WTC11 (cell line): Measurements from ENCODE around the gene GPR62. TPM values are rescaled to one million over a fixed set of nuclear protein-coding genes. Genes with fewer than 3 reads are reported as not detected.
A peak's percentile ranks its signal among the peaks of the same experiment; 100 is the strongest.
"Not testable (repeated sequence)": the region's sequence is repeated elsewhere in the genome, so short reads cannot be mapped to it uniquely, and the experiment has no call there.

ENCODE experiments used
- ATAC-seq: fragments of 200-7000 bp; cut with Tn5 transposase; 2 replicates; pipeline ENCODE4 v1.10.0; 2021; ENCODE audit warnings: mild to moderate bottlenecking, moderate library complexity
- CTCF ChIA-PET: fragments of 300-600 bp; sonication (Branson Sonifier 250); formaldehyde crosslinking; loops from one replicate; lab custom pipeline; 2021; ENCODE audit warnings: antibody characterized with exemption; lab: Charles Lee
- POLR2A ChIA-PET: fragments of 350-600 bp; sonication (Branson Sonifier 250); formaldehyde crosslinking; loops from one replicate; lab custom pipeline; 2021; ENCODE audit warnings: antibody characterized with exemption; lab: Charles Lee
- DNase-seq: peaks from one replicate; pipeline ENCODE4 v3.0.0; 2021; ENCODE audit warnings: low spot score
- H3K27ac Mint-ChIP-seq: 2 replicates; pipeline ENCODE4 v1.8.0; 2021; ENCODE audit warnings: mixed read lengths
- H3K27me3 Mint-ChIP-seq: 2 replicates; pipeline ENCODE4 v1.8.0; 2021; ENCODE audit warnings: low read depth, mild to moderate bottlenecking, moderate library complexity, mixed read lengths
- H3K36me3 Mint-ChIP-seq: 2 replicates; pipeline ENCODE4 v1.8.0; 2021; ENCODE audit warnings: mixed read lengths
- H3K4me1 Mint-ChIP-seq: 2 replicates; pipeline ENCODE4 v1.8.0; 2022; ENCODE audit warnings: mixed read lengths
- H3K4me3 Mint-ChIP-seq: 2 replicates; pipeline ENCODE4 v1.8.0; 2021; ENCODE audit warnings: mild to moderate bottlenecking, moderate library complexity, mixed read lengths
- H3K9me3 Mint-ChIP-seq: 2 replicates; pipeline ENCODE4 v1.8.0; 2021; ENCODE audit warnings: mixed read lengths
- ARID4B ChIP-seq: sonication (generic); formaldehyde crosslinking; IDR thresholded peaks from 2 replicates; pipeline ENCODE4 v1.8.0; 2023; ENCODE audit warnings: missing genetic modification reagents, mild to moderate bottlenecking, borderline replicate concordance
- ESRRA ChIP-seq: sonication (generic); formaldehyde crosslinking; IDR thresholded peaks from 2 replicates; pipeline ENCODE4 v1.8.1; 2022; ENCODE audit warnings: mild to moderate bottlenecking, missing genetic modification reagents, borderline replicate concordance
- HMGA2 ChIP-seq: fragments of 250-450 bp; sonication (Bioruptor Pico); IDR thresholded peaks from 2 replicates; pipeline ENCODE4 v1.4.0; 2021; ENCODE audit warnings: mild to moderate bottlenecking, moderate library complexity
- IRF1 ChIP-seq: sonication (generic); formaldehyde crosslinking; IDR thresholded peaks from 2 replicates; pipeline ENCODE4 v1.8.0; 2023; ENCODE audit warnings: missing genetic modification reagents
- JAZF1 ChIP-seq: fragments of 250-450 bp; sonication (Bioruptor Pico); IDR thresholded peaks from 2 replicates; pipeline ENCODE4 v1.9.0; 2021; ENCODE audit warnings: moderate library complexity, mild to moderate bottlenecking, inconsistent platforms
- NFATC4 ChIP-seq: fragments of 250-450 bp; sonication (Bioruptor Pico); IDR thresholded peaks from 2 replicates; pipeline ENCODE4 v1.9.0; 2021; ENCODE audit warnings: mild to moderate bottlenecking
- NFE2L1 ChIP-seq: sonication (generic); formaldehyde crosslinking; IDR thresholded peaks from 2 replicates; pipeline ENCODE4 v1.8.1; 2023; ENCODE audit warnings: missing genetic modification reagents
- OVOL2 ChIP-seq: fragments of 250-450 bp; sonication (Bioruptor Pico); IDR thresholded peaks from 2 replicates; pipeline ENCODE4 v1.9.0; 2021; ENCODE audit warnings: mild to moderate bottlenecking, borderline replicate concordance
- PRRX2 ChIP-seq: fragments of 250-450 bp; sonication (Bioruptor Pico); IDR thresholded peaks from 2 replicates; pipeline ENCODE4 v1.8.0; 2021; ENCODE audit warnings: mild to moderate bottlenecking
- SP1 ChIP-seq: sonication (generic); formaldehyde crosslinking; conservative IDR thresholded peaks from 2 replicates; pipeline ENCODE4 v1.8.1; 2022; ENCODE audit warnings: missing genetic modification reagents
- TCF7 ChIP-seq: sonication (generic); formaldehyde crosslinking; IDR thresholded peaks from 2 replicates; pipeline ENCODE4 v1.8.0; 2022; ENCODE audit warnings: mild to moderate bottlenecking, low read depth, missing genetic modification reagents, moderate library complexity
- TEAD1 ChIP-seq: sonication (generic); formaldehyde crosslinking; IDR thresholded peaks from 2 replicates; pipeline ENCODE4 v1.8.0; 2022; ENCODE audit warnings: mild to moderate bottlenecking, missing genetic modification reagents
- ZMAT4 ChIP-seq: fragments of 250-450 bp; sonication (Bioruptor Pico); IDR thresholded peaks from 2 replicates; pipeline ENCODE4 v1.9.0; 2021; ENCODE audit warnings: mild to moderate bottlenecking
- ZNF263 ChIP-seq: sonication (generic); formaldehyde crosslinking; IDR thresholded peaks from 2 replicates; pipeline ENCODE4 v1.8.1; 2022; ENCODE audit warnings: low read depth, mild to moderate bottlenecking, moderate library complexity, missing genetic modification reagents
- total RNA-seq: library from RNA; stranded (reverse); gene quantifications from 3 replicates; pipeline ENCODE4 v1.2.3, GENCODE V29; 2021
- TF ChIP-seq, protein P1 (sequence below): fragments of 250-450 bp; sonication (Bioruptor Pico); IDR thresholded peaks from 2 replicates; pipeline ENCODE4 v2.1.2; 2022; ENCODE audit warnings: mild to moderate bottlenecking, moderate library complexity
- TF ChIP-seq, protein P2 (sequence below): sonication (generic); formaldehyde crosslinking; IDR thresholded peaks from 2 replicates; pipeline ENCODE4 v1.8.0; 2022; ENCODE audit warnings: mild to moderate bottlenecking, missing genetic modification reagents
- TF ChIP-seq, protein P3 (sequence below): sonication (generic); formaldehyde crosslinking; IDR thresholded peaks from 2 replicates; pipeline ENCODE4 v1.8.0; 2022; ENCODE audit warnings: mild to moderate bottlenecking, missing genetic modification reagents
- TF ChIP-seq, protein P4 (sequence below): fragments of 250-450 bp; sonication (Bioruptor Pico); IDR thresholded peaks from 2 replicates; pipeline ENCODE4 v1.9.0; 2021; ENCODE audit warnings: moderate library complexity, mild to moderate bottlenecking, inconsistent platforms, borderline replicate concordance

Gene GPR62
- total RNA-seq, 1 experiment from 2014 or later = 0.24 TPM

DNA sequence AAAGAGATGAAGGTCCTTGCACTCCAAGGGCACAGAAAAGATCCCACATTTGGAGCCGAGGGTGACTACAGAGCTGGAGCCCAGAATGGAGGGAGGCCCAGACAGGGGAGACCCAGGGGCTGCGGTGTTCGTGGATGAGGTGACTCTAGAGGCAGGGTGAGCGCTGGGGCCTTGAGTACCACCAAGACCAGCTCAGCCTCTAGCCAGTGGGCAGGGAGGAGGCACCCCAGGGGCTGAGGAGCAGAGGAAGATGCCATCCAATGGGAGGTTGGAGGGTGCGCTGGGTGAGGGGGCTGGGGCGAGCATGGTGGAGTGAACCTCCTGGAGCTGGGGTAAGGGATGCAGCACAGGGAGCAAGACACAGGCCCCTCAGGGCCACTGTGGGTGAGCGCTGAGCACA, 26.7 kb upstream of the GPR62 start (continued):
- TF ChIP-seq ZMAT4 (CRISPR knock-in tag) = no peak
- no peak for TF ChIP-seq TEAD1 (CRISPR knock-in tag)
- TF ChIP-seq NFATC4 (CRISPR knock-in tag) = no peak
- TF ChIP-seq, protein P1, sequence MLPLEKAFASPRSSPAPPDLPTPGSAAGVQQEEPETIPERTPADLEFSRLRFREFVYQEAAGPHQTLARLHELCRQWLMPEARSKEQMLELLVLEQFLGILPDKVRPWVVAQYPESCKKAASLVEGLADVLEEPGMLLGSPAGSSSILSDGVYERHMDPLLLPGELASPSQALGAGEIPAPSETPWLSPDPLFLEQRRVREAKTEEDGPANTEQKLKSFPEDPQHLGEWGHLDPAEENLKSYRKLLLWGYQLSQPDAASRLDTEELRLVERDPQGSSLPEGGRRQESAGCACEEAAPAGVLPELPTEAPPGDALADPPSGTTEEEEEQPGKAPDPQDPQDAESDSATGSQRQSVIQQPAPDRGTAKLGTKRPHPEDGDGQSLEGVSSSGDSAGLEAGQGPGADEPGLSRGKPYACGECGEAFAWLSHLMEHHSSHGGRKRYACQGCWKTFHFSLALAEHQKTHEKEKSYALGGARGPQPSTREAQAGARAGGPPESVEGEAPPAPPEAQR (CRISPR knock-in tag) = no peak

GRCh38 chr3:51928981-51929380, 26.2 kb upstream of the GPR62 start:
- ATAC-seq, DNase-seq, H3K4me1 Mint-ChIP-seq, H3K9me3 Mint-ChIP-seq, H3K4me3 Mint-ChIP-seq, POLR2A ChIA-PET, H3K27ac Mint-ChIP-seq, H3K27me3 Mint-ChIP-seq: not testable (repeated sequence)
- peaks cover 10% of the 10 kb centered on the region for H3K36me3 Mint-ChIP-seq
- CTCF ChIA-PET = interaction anchor here (0.5 to 1.5 kb wide), 3 partner anchors 12 to 483 kb away, joined by 3 to 5 read pairs (median 4); partner anchors contain the start of gene RRP9

GRCh38 chr3:51929420-51930003, 25.7 kb upstream of the GPR62 start:
- Mint-ChIP-seq H3K9me3 (no peaks in the 10 kb centered on the region), H3K27me3 (no peaks in the 10 kb centered on the region), H3K27ac (no peak overlapping the region), H3K36me3 (peaks cover 16% of the 10 kb centered on the region), H3K4me1 (no peaks in the 10 kb centered on the region), H3K4me3 (no peak overlapping the region)
- POLR2A ChIA-PET = no interaction called here
- CTCF ChIA-PET = interaction anchor here (0.5 to 1.5 kb wide), 3 partner anchors 12 to 483 kb away, joined by 3 to 5 read pairs (median 4); partner anchors contain the start of gene RRP9
- TF ChIP-seq PRRX2 (CRISPR knock-in tag) = no peak
- peak; percentile 32; the same call in 1 of the 2 replicates for TF ChIP-seq IRF1
- TF ChIP-seq, protein P2, sequence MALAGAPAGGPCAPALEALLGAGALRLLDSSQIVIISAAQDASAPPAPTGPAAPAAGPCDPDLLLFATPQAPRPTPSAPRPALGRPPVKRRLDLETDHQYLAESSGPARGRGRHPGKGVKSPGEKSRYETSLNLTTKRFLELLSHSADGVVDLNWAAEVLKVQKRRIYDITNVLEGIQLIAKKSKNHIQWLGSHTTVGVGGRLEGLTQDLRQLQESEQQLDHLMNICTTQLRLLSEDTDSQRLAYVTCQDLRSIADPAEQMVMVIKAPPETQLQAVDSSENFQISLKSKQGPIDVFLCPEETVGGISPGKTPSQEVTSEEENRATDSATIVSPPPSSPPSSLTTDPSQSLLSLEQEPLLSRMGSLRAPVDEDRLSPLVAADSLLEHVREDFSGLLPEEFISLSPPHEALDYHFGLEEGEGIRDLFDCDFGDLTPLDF (CRISPR knock-in tag) = 0 out of 2 replicates have a peak, but pooled peaks have one; percentile 50
- TF ChIP-seq, protein P3, sequence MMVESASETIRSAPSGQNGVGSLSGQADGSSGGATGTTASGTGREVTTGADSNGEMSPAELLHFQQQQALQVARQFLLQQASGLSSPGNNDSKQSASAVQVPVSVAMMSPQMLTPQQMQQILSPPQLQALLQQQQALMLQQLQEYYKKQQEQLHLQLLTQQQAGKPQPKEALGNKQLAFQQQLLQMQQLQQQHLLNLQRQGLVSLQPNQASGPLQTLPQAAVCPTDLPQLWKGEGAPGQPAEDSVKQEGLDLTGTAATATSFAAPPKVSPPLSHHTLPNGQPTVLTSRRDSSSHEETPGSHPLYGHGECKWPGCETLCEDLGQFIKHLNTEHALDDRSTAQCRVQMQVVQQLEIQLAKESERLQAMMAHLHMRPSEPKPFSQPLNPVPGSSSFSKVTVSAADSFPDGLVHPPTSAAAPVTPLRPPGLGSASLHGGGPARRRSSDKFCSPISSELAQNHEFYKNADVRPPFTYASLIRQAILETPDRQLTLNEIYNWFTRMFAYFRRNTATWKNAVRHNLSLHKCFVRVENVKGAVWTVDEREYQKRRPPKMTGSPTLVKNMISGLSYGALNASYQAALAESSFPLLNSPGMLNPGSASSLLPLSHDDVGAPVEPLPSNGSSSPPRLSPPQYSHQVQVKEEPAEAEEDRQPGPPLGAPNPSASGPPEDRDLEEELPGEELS (CRISPR knock-in tag) = peak; percentile 52; the same call in 1 of the 2 replicates
- TF ChIP-seq TCF7 = no peak
- peak; percentile 80 for ATAC-seq
- DNase-seq = peak; percentile 49

DNA sequence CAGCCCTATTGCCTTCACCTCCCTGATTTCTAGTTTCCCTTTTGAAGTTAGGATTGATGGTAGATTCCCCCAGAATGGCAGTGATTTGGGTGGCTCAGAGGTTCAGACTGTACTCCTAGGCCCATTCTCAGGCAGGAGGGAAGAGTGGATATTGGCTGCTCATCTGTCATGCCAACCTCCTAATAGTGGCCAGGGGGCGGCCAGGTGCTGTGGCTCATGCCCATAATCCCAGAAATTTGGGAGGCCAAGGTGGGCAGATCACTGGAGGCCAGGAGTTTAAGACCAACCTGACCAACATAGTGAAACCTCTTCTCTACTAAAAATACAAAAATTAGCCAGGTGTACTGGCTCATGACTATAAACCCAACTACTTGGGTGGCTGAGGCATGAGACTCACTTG, 24.7 kb upstream of the GPR62 start:
- ChIA-PET POLR2A (no interaction called here), CTCF (interaction anchor here (1.3 kb wide), 1 partner anchor 11 kb away, joined by 6 read pairs; the partner anchor contains the start of gene RRP9)
- H3K4me1 Mint-ChIP-seq = no peaks in the 10 kb centered on the region
- H3K36me3 Mint-ChIP-seq = peaks cover 25% of the 10 kb centered on the region
- no peaks in the 10 kb centered on the region for H3K9me3 Mint-ChIP-seq
- ATAC-seq = no peak
- H3K4me3 Mint-ChIP-seq = no peak overlapping the region
- H3K27ac Mint-ChIP-seq = no peak overlapping the region
- DNase-seq = no peak
- H3K27me3 Mint-ChIP-seq = no peaks in the 10 kb centered on the region
- no peak for TF ChIP-seq JAZF1 (CRISPR knock-in tag)
- no peak for TF ChIP-seq SP1 (CRISPR knock-in tag)
- no peak for TF ChIP-seq HMGA2 (CRISPR knock-in tag)
- no peak for TF ChIP-seq ARID4B (CRISPR knock-in tag)
- TF ChIP-seq NFE2L1 (CRISPR knock-in tag) = no peak
- TF ChIP-seq OVOL2 = no peak
- TF ChIP-seq ZNF263 (CRISPR knock-in tag) = no peak
- no peak for TF ChIP-seq ESRRA (CRISPR knock-in tag)
- TF ChIP-seq, protein P4, sequence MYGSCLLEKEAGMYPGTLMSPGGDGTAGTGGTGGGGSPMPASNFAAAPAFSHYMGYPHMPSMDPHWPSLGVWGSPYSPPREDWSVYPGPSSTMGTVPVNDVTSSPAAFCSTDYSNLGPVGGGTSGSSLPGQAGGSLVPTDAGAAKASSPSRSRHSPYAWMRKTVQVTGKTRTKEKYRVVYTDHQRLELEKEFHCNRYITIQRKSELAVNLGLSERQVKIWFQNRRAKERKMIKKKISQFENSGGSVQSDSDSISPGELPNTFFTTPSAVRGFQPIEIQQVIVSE = no peak
